OCI-LY3 (cell line): ENCODE measurements around the gene TNIP1.

ENCODE experiments used
- H2AFZ ChIP-seq: fragments of 200-600, 300-600 bp; shearing (Covaris generic); 2 replicates; pipeline ENCODE4 v1.6.0; 2014; ENCODE audit warnings: antibody characterized with exemption, low read depth, low read length
- H3K27ac ChIP-seq: fragments of 200-600, 300-600 bp; sonication (generic); 2 replicates; pipeline ENCODE4 v1.5.1; 2014; ENCODE audit warnings: mild to moderate bottlenecking, low read length, moderate library complexity, mixed read lengths
- H3K27me3 ChIP-seq: fragments of 200-600, 300-600 bp; sonication (generic); 2 replicates; pipeline ENCODE4 v1.6.1; 2014; ENCODE audit warnings: low read depth, low read length, mixed read lengths
- H3K36me3 ChIP-seq: fragments of 200-600, 300-600 bp; sonication (generic); replicated peaks from 2 replicates; pipeline ENCODE3; 2014; ENCODE audit warnings: low read depth, low read length, mixed read lengths
- H3K4me1 ChIP-seq: fragments of 300-600, 200-600 bp; sonication (generic); 2 replicates; pipeline ENCODE4 v1.6.1; 2014; ENCODE audit warnings: low read length, mixed read lengths
- H3K4me2 ChIP-seq: fragments of 200-600, 300-600 bp; sonication (generic); 2 replicates; pipeline ENCODE4 v1.6.1; 2014; ENCODE audit warnings: low read length, mixed read lengths
- H3K4me3 ChIP-seq: fragments of 300-600, 200-600 bp; sonication (generic); 2 replicates; pipeline ENCODE4 v1.5.1; 2014; ENCODE audit warnings: antibody characterized with exemption, mild to moderate bottlenecking, low read length, moderate library complexity
- H3K79me2 ChIP-seq: fragments of 300-600, 200-600 bp; shearing (Covaris generic); 2 replicates; pipeline ENCODE4 v1.6.1; 2014; ENCODE audit warnings: mild to moderate bottlenecking, low read length, mixed read lengths
- H3K9ac ChIP-seq: fragments of 300-600, 200-600 bp; shearing (Covaris generic); 2 replicates; pipeline ENCODE4 v1.6.0; 2014; ENCODE audit warnings: mild to moderate bottlenecking, low read length, moderate library complexity
- H3K9me3 ChIP-seq: fragments of 200-600, 300-600 bp; shearing (Covaris generic); 2 replicates; pipeline ENCODE4 v1.6.1; 2014; ENCODE audit warnings: low read length, mixed read lengths; ENCODE audit not compliant: insufficient read depth
- H4K20me1 ChIP-seq: fragments of 200-600, 300-600 bp; sonication (generic); 2 replicates; pipeline ENCODE4 v1.6.1; 2016; ENCODE audit warnings: low read length, mixed read lengths; ENCODE audit not compliant: insufficient read depth
- EZH2phosphoT487 ChIP-seq: fragments of 200-600 bp; shearing (Covaris generic); IDR thresholded peaks from 2 replicates; pipeline ENCODE4 v1.6.1; 2018; ENCODE audit warnings: antibody characterized with exemption, mixed run types, low read depth
- TF ChIP-seq, protein P1 (sequence below): fragments of 200-600, 300-600 bp; sonication (generic); IDR thresholded peaks from 2 replicates; pipeline ENCODE4 v1.5.1; 2014; ENCODE audit warnings: antibody characterized with exemption, low read length, low read depth

TNIP1 gene

GRCh38 chr5:151106043-151106442, 25.2 kb upstream of the TNIP1 start:
- no peaks in the 10 kb centered on the region for H3K79me2 ChIP-seq
- H3K4me2 ChIP-seq, result no peak overlapping the region
- H3K27ac ChIP-seq, result no peak overlapping the region
- TF ChIP-seq, protein P1, sequence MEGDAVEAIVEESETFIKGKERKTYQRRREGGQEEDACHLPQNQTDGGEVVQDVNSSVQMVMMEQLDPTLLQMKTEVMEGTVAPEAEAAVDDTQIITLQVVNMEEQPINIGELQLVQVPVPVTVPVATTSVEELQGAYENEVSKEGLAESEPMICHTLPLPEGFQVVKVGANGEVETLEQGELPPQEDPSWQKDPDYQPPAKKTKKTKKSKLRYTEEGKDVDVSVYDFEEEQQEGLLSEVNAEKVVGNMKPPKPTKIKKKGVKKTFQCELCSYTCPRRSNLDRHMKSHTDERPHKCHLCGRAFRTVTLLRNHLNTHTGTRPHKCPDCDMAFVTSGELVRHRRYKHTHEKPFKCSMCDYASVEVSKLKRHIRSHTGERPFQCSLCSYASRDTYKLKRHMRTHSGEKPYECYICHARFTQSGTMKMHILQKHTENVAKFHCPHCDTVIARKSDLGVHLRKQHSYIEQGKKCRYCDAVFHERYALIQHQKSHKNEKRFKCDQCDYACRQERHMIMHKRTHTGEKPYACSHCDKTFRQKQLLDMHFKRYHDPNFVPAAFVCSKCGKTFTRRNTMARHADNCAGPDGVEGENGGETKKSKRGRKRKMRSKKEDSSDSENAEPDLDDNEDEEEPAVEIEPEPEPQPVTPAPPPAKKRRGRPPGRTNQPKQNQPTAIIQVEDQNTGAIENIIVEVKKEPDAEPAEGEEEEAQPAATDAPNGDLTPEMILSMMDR, result no peak
- H4K20me1 ChIP-seq, result no peaks in the 10 kb centered on the region
- peaks cover 13% of the 10 kb centered on the region for H3K4me1 ChIP-seq
- H3K9me3 ChIP-seq, result no peaks in the 10 kb centered on the region
- no peak overlapping the region for H3K9ac ChIP-seq
- no peaks in the 10 kb centered on the region for H3K36me3 ChIP-seq
- H3K4me3 ChIP-seq, result no peak overlapping the region
- H3K27me3 ChIP-seq, result peaks cover 2% of the 10 kb centered on the region
- H2AFZ ChIP-seq, result no peak overlapping the region

DNA sequence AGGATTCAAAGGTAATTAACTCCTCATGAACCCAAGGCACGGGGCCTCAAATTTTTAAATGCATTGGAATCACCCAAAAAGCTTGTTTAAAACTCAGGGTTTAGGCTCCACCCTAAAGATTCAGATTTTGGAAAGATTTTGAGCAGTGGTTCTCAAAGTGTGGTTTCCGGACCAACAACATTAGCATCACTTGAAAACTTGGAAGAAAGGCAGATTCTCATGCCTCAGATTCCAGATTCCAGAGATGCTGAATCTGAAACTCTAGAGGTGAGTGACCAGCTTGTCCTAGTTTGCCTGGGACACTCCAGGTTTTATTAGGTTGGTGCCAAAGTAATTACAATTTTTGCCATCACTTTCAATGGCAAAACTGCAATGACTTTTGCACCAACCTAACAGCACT, 24.7 kb upstream of the TNIP1 start:
- Histone ChIP-seq H3K4me1 (peaks cover 8% of the 10 kb centered on the region), H3K9me3 (no peaks in the 10 kb centered on the region), H4K20me1 (no peaks in the 10 kb centered on the region), H2AFZ (no peak overlapping the region), H3K4me2 (no peak overlapping the region), H3K9ac (no peak overlapping the region), H3K27ac (no peak overlapping the region), H3K27me3 (peaks cover 2% of the 10 kb centered on the region), H3K36me3 (no peaks in the 10 kb centered on the region), H3K4me3 (no peak overlapping the region), H3K79me2 (no peaks in the 10 kb centered on the region)
- TF ChIP-seq, protein P1, result no peak
- no peak for TF ChIP-seq EZH2phosphoT487

DNA sequence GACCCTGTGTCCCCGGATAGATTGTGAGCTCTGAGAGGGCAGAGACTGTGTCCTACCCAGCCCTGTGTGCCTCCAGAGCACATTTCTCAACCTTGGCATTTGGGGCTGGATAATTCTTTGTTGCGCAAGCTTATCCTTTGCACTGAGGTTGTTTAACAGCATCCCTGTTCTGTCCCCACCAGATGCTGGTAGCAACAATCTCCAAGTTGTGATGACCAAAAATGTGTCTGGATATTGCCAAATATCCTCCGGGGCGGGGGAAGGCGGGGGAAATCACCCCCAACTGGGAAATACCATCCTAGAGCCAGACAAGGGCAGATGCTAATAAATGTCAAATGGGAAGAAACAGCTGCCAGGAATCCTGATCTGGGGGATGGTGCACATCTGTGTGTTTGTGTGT, 24.0 kb upstream of the TNIP1 start:
- Histone ChIP-seq H3K27me3 (no peaks in the 10 kb centered on the region; the same call in 1 of the 2 replicates), H3K9me3 (no peaks in the 10 kb centered on the region), H3K27ac (no peak overlapping the region), H3K4me3 (no peak overlapping the region), H3K9ac (no peak overlapping the region), H3K4me2 (no peak overlapping the region), H3K79me2 (no peaks in the 10 kb centered on the region), H4K20me1 (no peaks in the 10 kb centered on the region), H3K36me3 (no peaks in the 10 kb centered on the region), H2AFZ (no peak overlapping the region), H3K4me1 (peaks cover under 1% of the 10 kb centered on the region)
- TF ChIP-seq EZH2phosphoT487, result no peak
- TF ChIP-seq, protein P1, result no peak

- Histone ChIP-seq H4K20me1 (no peaks in the 10 kb centered on the region), H2AFZ (no peak overlapping the region), H3K27ac (no peak overlapping the region), H3K36me3 (no peaks in the 10 kb centered on the region), H3K4me2 (no peak overlapping the region), H3K27me3 (no peaks in the 10 kb centered on the region; the same call in 1 of the 2 replicates), H3K79me2 (no peaks in the 10 kb centered on the region), H3K9ac (no peak overlapping the region), H3K9me3 (no peaks in the 10 kb centered on the region), H3K4me3 (no peak overlapping the region), H3K4me1 (peaks cover 22% of the 10 kb centered on the region)
- no peak for TF ChIP-seq EZH2phosphoT487
- TF ChIP-seq, protein P1, result no peak
Measured at GRCh38 chr5:151101746-151102145, 20.9 kb upstream of the TNIP1 start.
